Activated CD8-positive, alpha-beta memory T cell treated with anti-CD3 and anti-CD28 coated beads for 48 hours (primary cell): ENCODE measurements around the gene NDUFAF4.
"Not testable (repeated sequence)": the region's sequence is repeated elsewhere in the genome, so short reads cannot be mapped to it uniquely, and the experiment has no call there.

Experiments
- DNase-seq, 3 experiments: peaks; one replicate each; pipeline ENCODE4 v3.0.0-alpha.2; 2020; ENCODE audit warnings: low read depth in 2 of 3, low spot score in 2 of 3

The NDUFAF4 gene

GRCh38 chr6:96899451-96899998 lies 1.8 kb upstream of the NDUFAF4 start:
- no peak for DNase-seq

GRCh38 chr6:96899019-96899418 lies 1.3 kb upstream of the NDUFAF4 start:
- no peak for DNase-seq

- no peak for DNase-seq
These were observed 655 bp upstream of the NDUFAF4 start for GRCh38 chr6:96898241-96898851.

- no peak for DNase-seq
These were observed 8.5 kb downstream of the NDUFAF4 start for GRCh38 chr6:96889146-96889545.

GRCh38 chr6:96888745-96889144 lies 8.9 kb downstream of the NDUFAF4 start:
- DNase-seq, result no peak

- no peak for DNase-seq
These were observed 11.2 kb downstream of the NDUFAF4 start for GRCh38 chr6:96886519-96886918.

GRCh38 chr6:96885187-96885631 lies 12.5 kb downstream of the NDUFAF4 start:
- DNase-seq, result not testable (repeated sequence)

GRCh38 chr6:96878143-96878542 lies 19.5 kb downstream of the NDUFAF4 start:
- DNase-seq, result no peak

- no peak for DNase-seq
These were observed 20.7 kb downstream of the NDUFAF4 start for GRCh38 chr6:96876886-96877545.

- no peak for DNase-seq
These were observed 24.7 kb downstream of the NDUFAF4 start for GRCh38 chr6:96872976-96873375.

- no peak for DNase-seq
These were observed 32.7 kb downstream of the NDUFAF4 start for GRCh38 chr6:96865055-96865405.

- no peak for DNase-seq
These were observed 33.3 kb downstream of the NDUFAF4 start for GRCh38 chr6:96864216-96865054.

GRCh38 chr6:96862560-96862959 lies 35.1 kb downstream of the NDUFAF4 start:
- DNase-seq, result no peak

GRCh38 chr6:96861588-96861987 lies 36.1 kb downstream of the NDUFAF4 start:
- no peak for DNase-seq

- no peak for DNase-seq
These were observed 40.8 kb downstream of the NDUFAF4 start for GRCh38 chr6:96856856-96857255.

GRCh38 chr6:96853083-96853482 lies 44.6 kb downstream of the NDUFAF4 start:
- no peak for DNase-seq

GRCh38 chr6:96852605-96853004 lies 45.1 kb downstream of the NDUFAF4 start:
- DNase-seq, result no peak

- no peak for DNase-seq
These were observed 45.8 kb downstream of the NDUFAF4 start for GRCh38 chr6:96851858-96852257.

- DNase-seq, result no peak
These were observed 48.1 kb downstream of the NDUFAF4 start for GRCh38 chr6:96849615-96850014.

GRCh38 chr6:96844530-96844929 lies 53.2 kb downstream of the NDUFAF4 start:
- DNase-seq, result no peak

- no peak for DNase-seq
These were observed 56.3 kb downstream of the NDUFAF4 start for GRCh38 chr6:96841345-96841744.
